NOMO-1 treated with DMSO at 0.1 percent for 48 hours (cell line): ENCODE results near the gene TTLL7.
"Not testable (repeated sequence)": the region's sequence is repeated elsewhere in the genome, so short reads cannot be mapped to it uniquely, and the experiment has no call there.

Experiments used
- DNase-seq: peaks from one replicate; lab custom pipeline; 2025; ENCODE audit not compliant: unreplicated experiment; lab: John Stamatoyannopoulos, UW

TTLL7 gene

DNA sequence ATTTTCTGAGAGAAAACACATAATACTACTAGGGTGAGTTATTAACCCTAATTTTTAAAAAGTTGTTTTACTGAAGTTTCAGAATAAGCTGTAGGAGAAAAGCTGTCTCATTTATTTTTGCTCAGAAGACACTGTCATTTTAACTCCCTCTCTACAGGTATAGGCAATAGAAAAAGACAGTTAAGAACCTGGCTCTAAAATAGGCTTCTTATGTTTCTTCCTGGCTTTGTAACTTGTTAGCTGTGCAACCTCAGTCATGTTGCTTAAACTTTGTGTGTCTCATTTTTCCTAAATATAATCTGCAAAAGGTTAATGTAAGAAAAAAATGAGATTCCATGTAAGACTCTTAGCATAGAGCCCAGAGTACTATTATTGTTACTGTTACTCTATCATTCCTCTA is 64.4 kb downstream of the TTLL7 start:
- no peak for DNase-seq

- DNase-seq = no peak
These were observed 66.2 kb downstream of the TTLL7 start for GRCh38 chr1:83932693-83933092.

GRCh38 chr1:83932281-83932680 is 66.7 kb downstream of the TTLL7 start:
- no peak for DNase-seq

- peak; percentile 38 for DNase-seq
These were observed 67.2 kb downstream of the TTLL7 start for GRCh38 chr1:83931658-83932253.

- no peak for DNase-seq
These were observed 69.7 kb downstream of the TTLL7 start for GRCh38 chr1:83929184-83929583.

DNA sequence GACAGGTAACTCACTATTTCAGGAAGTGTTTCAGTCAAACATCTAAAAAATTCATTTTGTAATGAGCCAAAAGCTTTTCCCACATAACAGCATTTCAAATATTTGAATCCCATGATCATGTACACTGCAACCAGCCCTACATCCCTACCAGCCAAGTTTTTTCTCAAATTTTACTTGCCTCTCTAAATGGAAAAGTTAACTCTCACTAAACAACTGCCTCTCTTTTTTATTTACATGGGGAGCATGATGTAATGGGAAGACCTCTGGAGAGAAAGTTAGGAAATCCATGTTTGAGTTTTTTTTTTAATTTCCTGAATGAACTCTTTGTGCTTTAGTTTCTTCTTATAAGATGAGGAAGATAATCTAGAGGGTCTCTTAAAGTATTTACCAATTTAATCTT is 70.5 kb downstream of the TTLL7 start:
- DNase-seq = no peak

DNA sequence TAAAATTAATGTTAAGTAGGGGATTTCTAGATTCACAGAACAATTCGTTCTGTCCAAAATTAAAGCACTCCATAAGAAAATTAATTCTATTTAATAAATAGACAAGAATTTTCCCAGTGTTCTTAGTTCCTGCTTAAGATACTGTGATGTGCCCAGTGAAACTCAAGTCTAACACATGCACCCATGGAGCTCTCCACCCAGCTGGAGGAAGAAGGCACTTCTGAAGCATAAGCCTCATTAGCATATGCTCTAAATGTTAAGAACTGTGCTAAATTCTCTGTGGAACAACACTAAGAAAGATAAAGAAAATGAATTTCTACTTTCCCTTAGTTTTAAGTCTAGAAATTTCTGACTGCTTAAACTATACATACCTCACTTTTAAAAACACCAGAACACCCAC is 71.2 kb downstream of the TTLL7 start:
- DNase-seq = no peak

GRCh38 chr1:83927061-83927460 is 71.9 kb downstream of the TTLL7 start:
- DNase-seq = no peak

GRCh38 chr1:83923553-83923952 is 75.4 kb downstream of the TTLL7 start:
- no peak for DNase-seq

DNA sequence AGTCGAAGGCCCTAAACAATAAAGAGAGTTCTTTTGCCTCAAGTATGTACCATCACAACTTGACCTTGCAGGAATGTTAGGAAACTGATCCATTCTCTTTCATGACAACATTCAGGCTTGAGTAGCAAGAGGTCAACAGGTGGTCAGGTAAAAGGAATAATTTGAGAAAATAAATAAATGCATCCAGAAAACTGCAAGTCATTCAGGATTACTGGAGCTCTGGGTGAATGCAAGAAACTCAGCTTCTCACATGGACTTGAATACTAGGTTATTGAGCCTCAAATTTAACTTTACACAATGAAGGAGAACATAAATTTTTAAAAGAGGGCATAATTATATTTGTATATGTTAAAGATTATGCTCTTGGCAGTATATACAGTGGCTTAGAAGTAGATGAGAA is 76.5 kb downstream of the TTLL7 start:
- no peak for DNase-seq

- DNase-seq = no peak
These were observed 78.6 kb downstream of the TTLL7 start for GRCh38 chr1:83920320-83920719.

DNA sequence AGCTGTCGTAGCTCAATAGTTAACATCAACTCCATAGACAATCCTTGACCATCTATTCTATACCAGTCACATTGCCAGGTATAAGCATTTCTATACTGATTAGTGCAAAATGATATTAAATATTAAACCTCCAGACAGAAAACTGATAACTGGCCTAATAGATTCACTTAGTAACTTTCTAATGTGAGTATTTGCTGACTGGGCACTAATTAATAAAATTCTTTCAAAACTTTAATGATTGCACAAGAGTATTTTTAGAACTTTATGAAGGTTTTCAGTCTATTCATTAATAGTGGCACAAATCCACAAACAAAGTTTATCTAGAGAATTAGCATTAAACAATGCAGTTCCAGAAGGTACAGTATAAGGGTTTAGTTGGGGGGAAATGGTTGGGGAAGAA is 79.1 kb downstream of the TTLL7 start:
- no peak for DNase-seq

DNA sequence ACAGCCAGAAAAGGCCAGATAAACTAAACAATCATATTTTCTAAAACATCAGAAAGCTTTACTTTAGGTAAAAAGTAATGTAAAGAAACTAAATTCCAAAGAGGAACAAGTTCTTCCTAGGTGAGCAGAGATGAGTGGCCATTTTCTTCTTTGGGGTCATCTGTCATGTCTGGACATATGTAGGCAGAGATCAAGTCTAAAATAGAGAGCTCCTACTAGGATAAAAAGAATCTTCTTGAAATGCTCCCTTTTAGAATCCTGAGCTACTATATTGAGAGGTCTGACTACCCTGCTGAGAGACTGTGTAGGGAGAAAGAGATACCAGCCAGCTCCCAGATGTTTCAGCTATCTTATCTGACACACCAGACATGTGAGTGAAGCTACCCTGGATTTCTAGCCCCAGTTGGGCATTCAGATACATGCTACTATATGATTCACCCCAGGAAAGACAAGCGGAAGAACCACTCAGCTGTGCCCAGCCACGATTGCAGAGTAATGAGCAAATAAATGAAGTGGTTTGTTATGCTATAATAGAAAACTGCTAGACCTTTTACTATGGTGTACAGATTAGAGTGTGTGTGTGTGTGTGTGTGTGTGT is 80.1 kb downstream of the TTLL7 start:
- DNase-seq = no peak

DNA sequence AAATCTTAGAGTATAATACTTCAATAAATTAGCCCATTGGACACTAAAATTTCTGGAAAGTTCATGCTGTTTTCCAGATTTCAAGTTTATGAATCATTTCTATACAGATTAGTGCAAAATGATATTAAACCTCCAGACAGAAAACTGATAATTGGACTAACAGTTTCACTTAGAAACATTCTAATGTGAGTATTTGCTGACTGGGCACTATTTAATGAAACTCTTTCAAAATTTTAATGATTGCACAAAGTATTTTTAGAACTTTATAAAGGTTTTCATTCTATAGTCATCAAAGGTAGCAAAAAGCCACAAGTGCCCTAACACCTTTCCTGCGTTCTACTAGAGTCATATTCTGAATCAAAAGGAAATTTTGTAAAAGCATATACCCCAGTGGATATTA is 81.0 kb downstream of the TTLL7 start:
- DNase-seq = no peak

GRCh38 chr1:83916094-83916493 is 82.8 kb downstream of the TTLL7 start:
- not testable (repeated sequence) for DNase-seq

- no peak for DNase-seq
These were observed 86.1 kb downstream of the TTLL7 start for GRCh38 chr1:83912876-83913275.

DNA sequence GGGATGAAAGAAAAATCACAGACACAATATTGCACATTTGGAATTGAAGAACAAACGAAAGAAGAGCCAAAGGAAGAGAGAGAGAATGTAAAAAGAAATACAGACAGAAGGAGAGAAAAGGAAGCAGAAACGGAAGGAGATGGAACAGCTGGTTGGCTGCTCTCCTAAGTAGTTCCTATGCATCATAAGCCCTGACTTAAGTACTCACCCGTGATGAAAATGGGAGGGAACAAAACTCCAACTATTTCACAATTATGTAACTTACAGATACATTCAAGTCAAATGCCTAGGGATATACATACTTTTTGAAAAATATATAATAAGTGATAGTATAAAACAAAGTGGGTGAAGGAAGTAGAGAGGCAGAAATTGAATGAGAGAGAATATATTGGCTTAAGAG is 88.5 kb downstream of the TTLL7 start:
- DNase-seq = no peak

GRCh38 chr1:83909687-83910086 is 89.2 kb downstream of the TTLL7 start:
- DNase-seq = no peak

GRCh38 chr1:83905315-83905907 is 93.5 kb downstream of the TTLL7 start:
- peak; percentile 13 for DNase-seq

GRCh38 chr1:83901547-83902155 is 97.3 kb downstream of the TTLL7 start:
- DNase-seq = no peak

GRCh38 chr1:83900524-83900923 is 98.4 kb downstream of the TTLL7 start:
- no peak for DNase-seq

DNA sequence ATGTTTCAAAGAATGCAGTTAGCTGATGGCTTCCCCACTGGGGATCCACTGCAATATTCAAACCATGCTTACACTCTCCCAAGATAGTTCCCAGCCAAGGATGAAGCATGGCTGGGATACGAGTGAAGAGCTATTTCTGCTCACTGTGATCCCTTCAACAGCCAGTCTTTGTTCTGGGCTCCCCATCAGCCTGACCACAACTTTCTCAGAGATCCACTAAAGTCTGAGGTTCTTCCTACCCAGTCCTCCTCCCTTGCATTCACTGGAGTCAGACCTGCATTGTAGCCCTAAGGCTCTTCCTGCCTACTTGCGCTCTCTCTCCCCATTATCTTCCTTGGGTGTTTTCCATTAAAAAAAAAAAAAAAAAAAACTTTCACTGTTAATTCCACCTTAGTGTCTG is 101.4 kb downstream of the TTLL7 start:
- no peak for DNase-seq
